AG04450 (cell line): ENCODE data around the gene MYADML2. TPM values are rescaled to one million over a fixed set of nuclear protein-coding genes. Genes with fewer than 3 reads are reported as not detected.

Source experiments
- CTCF ChIA-PET: fragments of 300-600, 350-600 bp; formaldehyde crosslinking; extraction: SDS; loops from one replicate; lab custom pipeline; 2022; ENCODE audit warnings: antibody characterized with exemption, inconsistent platforms; lab: Charles Lee
- POLR2A ChIA-PET: fragments of 350-600 bp; formaldehyde crosslinking; extraction: SDS; loops from one replicate; lab custom pipeline; 2021; ENCODE audit warnings: antibody characterized with exemption, inconsistent platforms; lab: Yijun Ruan, JAX
- DNase-seq: peaks from one replicate; pipeline ENCODE4 v3.0.0-alpha.2; 2011; ENCODE audit warnings: low read depth, low spot score
- H3K27ac ChIP-seq: one replicate; pipeline ENCODE4 v1.5.1; 2012; ENCODE audit warnings: low read depth, low read length, control low read depth
- H3K27me3 ChIP-seq: one replicate; pipeline ENCODE4 v1.6.0; 2012; ENCODE audit warnings: low read length; ENCODE audit not compliant: control insufficient read depth, insufficient read depth
- H3K4me3 ChIP-seq: 2 replicates; pipeline ENCODE4 v1.5.1; 2011; ENCODE audit warnings: mild to moderate bottlenecking, low read depth, low read length, control low read depth
- H3K9me3 ChIP-seq: 2 replicates; pipeline ENCODE4 v1.5.1; 2012; ENCODE audit warnings: low read length; ENCODE audit not compliant: control insufficient read depth, insufficient read depth
- CTCF ChIP-seq: IDR thresholded peaks from 2 replicates; pipeline ENCODE4 v1.5.1; 2011; ENCODE audit warnings: low read depth, low read length, control low read depth, inconsistent platforms
- polyA plus RNA-seq: library from polyadenylated mRNA; depleted of rRNA; stranded (reverse); fragments of >200 nt; gene quantifications from 2 replicates; pipeline ENCODE4 v1.2.3, GENCODE V29; 2011; rRNA removed

MYADML2 gene
- polyA plus RNA-seq, 1 experiment, result not detected

- CTCF ChIA-PET, result no interaction called here
Observed at GRCh38 chr17:81898029-81898866, 48.8 kb downstream of the MYADML2 start.

GRCh38 chr17:81895400-81895799, 51.6 kb downstream of the MYADML2 start:
- CTCF ChIA-PET, result no interaction called here
- H3K27ac ChIP-seq, result no peak overlapping the region
- POLR2A ChIA-PET, result no interaction called here
- DNase-seq, result no peak
- H3K27me3 ChIP-seq, result no peaks in the 10 kb centered on the region
- H3K9me3 ChIP-seq, result no peaks in the 10 kb centered on the region
- no peak for TF ChIP-seq CTCF
- no peak overlapping the region for H3K4me3 ChIP-seq

More at GRCh38 chr17:81898029-81898866, 48.8 kb downstream of the MYADML2 start:
- H3K9me3 ChIP-seq, result no peaks in the 10 kb centered on the region
- TF ChIP-seq CTCF, result no peak
- H3K27me3 ChIP-seq, result no peaks in the 10 kb centered on the region
- POLR2A ChIA-PET, result no interaction called here
- no peak overlapping the region for H3K4me3 ChIP-seq
- DNase-seq, result no peak
- H3K27ac ChIP-seq, result peak overlapping the region; percentile 31

GRCh38 chr17:81891303-81891552, 55.8 kb downstream of the MYADML2 start:
- ChIA-PET POLR2A (interaction anchor here (1.8 kb wide), 1 partner anchor 30 kb away, joined by 5 read pairs; no protein-coding TSS in a partner anchor), CTCF (no interaction called here)
- Histone ChIP-seq H3K4me3 (peak overlapping the region; percentile 77), H3K27ac (no peak overlapping the region), H3K9me3 (no peaks in the 10 kb centered on the region), H3K27me3 (no peaks in the 10 kb centered on the region)
- DNase-seq, result no peak
- no peak for TF ChIP-seq CTCF

GRCh38 chr17:81890447-81891302, 56.4 kb downstream of the MYADML2 start:
- no peak for DNase-seq
- ChIA-PET CTCF (no interaction called here), POLR2A (interaction anchor here (1.8 kb wide), 1 partner anchor 29 kb away, joined by 5 read pairs; no protein-coding TSS in a partner anchor)
- Histone ChIP-seq H3K4me3 (peak overlapping the region; percentile 77), H3K9me3 (no peaks in the 10 kb centered on the region), H3K27me3 (no peaks in the 10 kb centered on the region), H3K27ac (peak overlapping the region; percentile 31)
- TF ChIP-seq CTCF, result no peak

Other genes starting within 250 kb of the MYADML2 start
- gene MRPL12, start 243.9 kb downstream of the MYADML2 start, polyA plus RNA-seq, result 52.1 and 69.2 TPM in 2 replicates
- 3.3 and 4.1 TPM in 2 replicates for gene SLC25A10, start 234.9 kb downstream of the MYADML2 start, polyA plus RNA-seq
- gene GCGR, start 143.1 kb downstream of the MYADML2 start, polyA plus RNA-seq, result not detected in 2 replicates
- 63.2 and 88.2 TPM in 2 replicates for gene MCRIP1, start 113.9 kb downstream of the MYADML2 start, polyA plus RNA-seq
- not detected in 2 replicates for gene PPP1R27, start 112.2 kb downstream of the MYADML2 start, polyA plus RNA-seq
- gene P4HB, start 86.7 kb downstream of the MYADML2 start, polyA plus RNA-seq, result 158 and 342 TPM in 2 replicates
- 62.2 and 78.6 TPM in 2 replicates for gene ARHGDIA, start 75.9 kb downstream of the MYADML2 start, polyA plus RNA-seq
- 57.7 and 57.8 TPM in 2 replicates for gene ALYREF, start 55.6 kb downstream of the MYADML2 start, polyA plus RNA-seq
- 213 and 233 TPM in 2 replicates for gene ANAPC11, start 55.5 kb downstream of the MYADML2 start, polyA plus RNA-seq
- 0.20 and 0.30 TPM in 2 replicates for gene NPB, start 45.0 kb downstream of the MYADML2 start, polyA plus RNA-seq
- gene PCYT2, start 35.8 kb downstream of the MYADML2 start, polyA plus RNA-seq, result 25.2 and 31.8 TPM in 2 replicates
- 4.3 and 6.0 TPM in 2 replicates for gene SIRT7, start 29.1 kb downstream of the MYADML2 start, polyA plus RNA-seq
- gene MAFG, start 19.5 kb downstream of the MYADML2 start, polyA plus RNA-seq, result 17.6 and 17.7 TPM in 2 replicates
- gene PYCR1, start 9.9 kb downstream of the MYADML2 start, polyA plus RNA-seq, result 103 and 154 TPM in 2 replicates
- gene NOTUM, start 14.0 kb upstream of the MYADML2 start, polyA plus RNA-seq, result 0.04 TPM in 1 of 2 replicates, not detected in the other
- gene ASPSCR1, start 30.4 kb upstream of the MYADML2 start, polyA plus RNA-seq, result 7.1 and 8.8 TPM in 2 replicates
- 32.5 and 42.2 TPM in 2 replicates for gene CENPX, start 75.6 kb upstream of the MYADML2 start, polyA plus RNA-seq
- gene LRRC45, start 76.1 kb upstream of the MYADML2 start, polyA plus RNA-seq, result 3.4 and 4.0 TPM in 2 replicates
- 12.9 and 18.7 TPM in 2 replicates for gene RAC3, start 84.4 kb upstream of the MYADML2 start, polyA plus RNA-seq
- gene DCXR, start 90.5 kb upstream of the MYADML2 start, polyA plus RNA-seq, result 35.5 and 55.6 TPM in 2 replicates
- 11.8 and 14.1 TPM in 2 replicates for gene RFNG, start 104.6 kb upstream of the MYADML2 start, polyA plus RNA-seq
- 63.1 and 94.3 TPM in 2 replicates for gene GPS1, start 104.7 kb upstream of the MYADML2 start, polyA plus RNA-seq
- gene DUS1L, start 118.6 kb upstream of the MYADML2 start, polyA plus RNA-seq, result 21.4 and 27.0 TPM in 2 replicates
- 6.2 and 9.6 TPM in 2 replicates for gene FASN, start 151.0 kb upstream of the MYADML2 start, polyA plus RNA-seq